Inflammatory macrophage treated with lipopolysaccharide for 4 hours (primary cell): Measurements from ENCODE around the gene KRTAP5-10.
"Not testable (repeated sequence)": the region's sequence is repeated elsewhere in the genome, so short reads cannot be mapped to it uniquely, and the experiment has no call there.

Source experiments
- DNase-seq: peaks from one replicate; pipeline ENCODE4 v3.0.0-alpha.2; 2020

Gene KRTAP5-10, protein sequence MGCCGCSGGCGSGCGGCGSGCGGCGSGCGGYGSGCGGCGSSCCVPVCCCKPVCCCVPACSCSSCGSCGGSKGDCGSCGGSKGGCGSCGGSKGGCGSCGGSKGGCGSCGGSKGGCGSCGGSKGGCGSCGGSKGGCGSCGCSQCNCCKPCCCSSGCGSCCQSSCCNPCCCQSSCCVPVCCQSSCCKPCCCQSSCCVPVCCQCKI

DNA sequence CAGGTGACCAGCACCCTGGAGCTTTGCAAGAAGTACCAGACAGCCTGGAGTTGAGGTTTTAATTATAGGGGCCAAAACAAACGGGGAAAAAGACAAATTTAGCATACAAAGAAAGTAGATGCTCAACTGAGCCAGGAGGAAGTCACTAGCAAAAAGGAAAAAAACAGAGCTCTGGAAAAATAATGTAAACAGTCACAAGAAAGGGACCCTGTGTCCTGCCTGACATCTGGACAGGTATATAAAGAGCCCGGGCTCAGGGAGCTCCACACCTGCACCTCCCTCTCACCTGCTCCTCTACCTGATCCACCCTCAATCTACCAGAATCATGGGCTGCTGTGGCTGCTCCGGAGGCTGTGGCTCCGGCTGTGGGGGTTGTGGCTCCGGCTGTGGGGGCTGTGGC is at the start of gene KRTAP5-10:
Gene KRTAP5-10 (plus strand): TSS at position 301 of the 400 bp plus-strand sequence. CDS start 25 bp downstream, at position 326.
- DNase-seq, result no peak

DNA sequence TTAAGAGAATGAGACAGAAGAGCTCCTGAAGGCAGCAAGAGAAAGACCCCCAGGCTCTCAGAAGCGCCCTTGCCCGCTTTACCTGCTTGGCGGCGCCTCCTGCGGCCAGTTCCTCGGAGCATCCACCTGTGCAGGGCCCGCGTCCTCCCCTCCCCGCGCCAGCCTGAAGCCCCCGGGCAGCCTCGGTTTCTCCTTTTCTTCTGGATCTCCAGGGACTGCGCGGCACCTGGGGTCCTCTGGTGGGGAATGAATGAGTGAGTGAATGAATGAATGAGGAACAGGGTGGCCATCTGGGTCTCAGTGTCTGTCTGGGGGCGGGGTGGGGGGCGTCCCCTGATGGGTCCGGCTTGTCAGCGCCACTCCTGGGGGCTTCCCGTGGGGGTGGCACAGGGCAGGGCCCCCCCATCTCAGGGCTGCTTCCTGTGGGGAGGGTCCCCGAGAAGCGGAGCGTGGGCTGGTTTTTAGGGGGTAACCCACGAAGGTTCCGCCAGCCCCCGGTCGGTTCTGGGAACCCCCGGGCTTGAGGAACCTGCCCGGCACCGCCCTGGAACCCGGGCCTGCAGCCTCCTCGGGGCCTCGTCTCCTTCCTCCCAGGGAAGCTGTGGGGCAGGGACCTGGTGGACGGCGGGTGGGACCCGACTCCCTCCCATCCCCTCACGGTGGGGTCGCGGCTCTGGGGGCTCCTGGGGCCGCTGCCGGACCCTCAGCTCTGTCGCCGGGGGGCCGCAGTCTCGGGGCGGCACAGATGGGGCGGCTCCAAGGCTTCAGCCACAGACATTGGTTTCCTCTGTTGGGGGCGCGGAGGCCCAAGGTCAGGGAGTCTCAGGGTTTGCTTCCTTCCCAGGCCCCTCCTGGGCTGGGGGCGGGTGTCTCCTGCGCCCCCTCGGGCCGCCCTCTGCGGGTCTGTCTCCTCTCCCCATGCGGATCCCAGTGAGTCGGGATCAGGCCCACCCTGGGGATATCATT is 46.6 kb upstream of the KRTAP5-10 start:
- no peak for DNase-seq

DNA sequence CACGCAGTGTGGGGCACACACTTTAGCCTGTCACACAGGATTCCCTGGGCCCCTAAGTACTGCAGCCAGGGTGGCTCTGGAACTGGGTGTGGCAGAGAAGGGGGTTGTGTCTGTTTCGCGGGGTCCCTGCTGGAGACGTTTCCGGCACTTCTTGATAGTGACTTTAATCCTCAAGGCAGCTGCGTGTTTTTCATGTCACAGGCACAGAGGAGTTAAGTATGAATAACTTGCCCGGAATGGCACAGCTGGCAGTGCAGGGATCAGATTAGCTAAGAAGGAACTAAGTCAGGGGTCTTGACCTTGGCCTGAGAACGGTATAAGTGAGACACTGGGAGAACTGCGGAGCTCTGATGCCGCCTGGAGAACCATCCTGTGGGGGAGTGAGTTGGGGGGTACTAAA is 45.8 kb upstream of the KRTAP5-10 start:
- DNase-seq, result no peak

DNA sequence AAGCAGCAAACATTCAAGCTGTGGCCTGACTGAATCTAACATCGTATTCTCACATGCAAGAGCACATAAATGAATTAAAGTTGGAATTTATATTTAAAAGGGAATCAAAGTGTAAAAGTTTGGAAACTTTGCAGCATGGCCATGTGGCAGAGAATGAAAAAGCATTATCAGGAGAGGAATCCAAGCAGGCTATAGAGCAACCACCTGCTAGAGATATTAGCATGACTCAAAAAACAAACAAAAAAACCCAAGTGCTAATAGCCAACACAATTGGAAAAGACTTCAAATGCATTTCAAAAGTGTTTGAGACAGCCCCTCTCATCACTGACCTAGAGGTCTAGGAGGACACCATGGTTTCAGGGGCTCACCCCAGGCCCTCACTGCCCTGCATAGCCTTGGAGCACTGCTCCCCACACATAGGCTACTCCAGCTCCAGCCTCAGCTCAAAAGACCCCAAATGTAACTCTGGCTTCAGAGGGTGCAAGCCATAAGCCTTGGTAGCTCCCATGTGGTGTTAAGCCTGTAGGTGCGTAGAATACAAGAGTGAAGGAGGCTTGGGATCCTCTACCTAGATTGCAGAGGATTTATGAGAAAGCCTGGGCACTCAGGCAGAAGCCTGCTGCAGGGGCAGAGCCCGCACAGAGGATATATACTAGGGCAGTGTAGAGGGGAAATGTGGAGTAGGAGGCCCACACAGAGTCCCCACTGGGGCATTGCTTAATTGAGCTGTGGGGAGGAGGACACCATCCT is 40.0 kb upstream of the KRTAP5-10 start:
- no peak for DNase-seq

DNA sequence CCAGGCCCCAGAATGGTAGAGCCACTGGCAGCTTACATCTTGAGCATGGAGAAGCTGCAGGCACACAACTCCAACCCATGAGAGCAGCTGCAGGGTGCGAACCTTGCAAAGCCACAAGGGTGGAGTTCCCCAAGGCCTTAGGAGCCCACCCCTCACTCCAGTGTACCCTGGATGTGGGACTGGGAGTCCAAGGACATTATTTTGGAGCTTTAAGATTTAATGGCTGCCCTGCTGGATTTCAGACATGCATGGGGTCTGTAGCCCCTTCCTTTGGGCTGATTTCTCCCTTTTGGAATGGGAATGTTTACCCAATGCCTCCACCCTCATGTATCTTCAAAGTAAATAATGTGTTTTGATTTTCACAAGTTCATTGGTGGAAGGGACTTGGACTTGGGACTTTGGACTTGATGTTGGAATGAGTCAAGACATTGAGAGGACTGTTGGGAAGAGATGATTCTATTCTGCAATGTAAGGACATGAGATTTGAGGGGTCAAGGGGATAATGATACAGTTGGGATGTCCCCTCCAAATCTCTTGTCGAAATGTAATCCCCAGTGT is 39.3 kb upstream of the KRTAP5-10 start:
- DNase-seq, result no peak

DNA sequence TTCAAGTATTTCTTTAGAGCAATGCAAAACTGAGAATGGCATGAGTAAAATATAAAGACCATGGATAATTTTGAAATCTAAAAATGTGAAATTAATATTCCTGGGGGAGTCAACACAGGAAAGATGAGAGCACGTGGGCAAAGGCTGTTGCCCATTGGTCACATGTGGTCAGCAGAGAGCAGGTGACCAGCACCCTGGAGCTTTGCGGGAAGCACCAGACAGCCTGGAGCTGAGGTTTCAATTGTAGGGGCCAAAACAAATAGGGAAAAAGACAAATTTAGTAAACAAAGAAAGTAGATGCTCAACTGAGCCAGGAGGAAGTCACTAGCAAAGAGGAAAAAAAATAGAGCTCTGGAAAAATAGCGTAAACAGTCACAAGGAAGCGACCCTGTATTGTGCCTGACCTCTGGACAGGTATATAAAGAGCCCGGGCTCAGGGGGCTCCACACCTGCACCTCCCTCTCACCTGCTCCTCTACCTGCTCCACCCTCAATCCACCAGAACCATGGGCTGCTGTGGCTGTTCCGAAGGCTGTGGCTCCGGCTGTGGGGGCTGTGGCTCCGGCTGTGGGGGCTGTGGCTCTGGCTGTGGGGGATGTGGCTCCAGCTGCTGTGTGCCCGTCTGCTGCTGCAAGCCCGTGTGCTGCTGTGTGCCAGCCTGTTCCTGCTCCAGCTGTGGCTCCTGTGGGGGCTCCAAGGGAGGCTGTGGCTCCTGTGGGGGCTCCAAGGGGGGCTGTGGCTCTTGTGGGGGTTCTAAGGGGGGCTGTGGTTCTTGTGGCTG is 38.4 kb upstream of the KRTAP5-10 start, which contains the start of gene KRTAP5-7:
Gene KRTAP5-7 (plus strand): TSS at position 472 of the 780 bp plus-strand sequence. CDS start 34 bp downstream, at position 506.
- not testable (repeated sequence) for DNase-seq

DNA sequence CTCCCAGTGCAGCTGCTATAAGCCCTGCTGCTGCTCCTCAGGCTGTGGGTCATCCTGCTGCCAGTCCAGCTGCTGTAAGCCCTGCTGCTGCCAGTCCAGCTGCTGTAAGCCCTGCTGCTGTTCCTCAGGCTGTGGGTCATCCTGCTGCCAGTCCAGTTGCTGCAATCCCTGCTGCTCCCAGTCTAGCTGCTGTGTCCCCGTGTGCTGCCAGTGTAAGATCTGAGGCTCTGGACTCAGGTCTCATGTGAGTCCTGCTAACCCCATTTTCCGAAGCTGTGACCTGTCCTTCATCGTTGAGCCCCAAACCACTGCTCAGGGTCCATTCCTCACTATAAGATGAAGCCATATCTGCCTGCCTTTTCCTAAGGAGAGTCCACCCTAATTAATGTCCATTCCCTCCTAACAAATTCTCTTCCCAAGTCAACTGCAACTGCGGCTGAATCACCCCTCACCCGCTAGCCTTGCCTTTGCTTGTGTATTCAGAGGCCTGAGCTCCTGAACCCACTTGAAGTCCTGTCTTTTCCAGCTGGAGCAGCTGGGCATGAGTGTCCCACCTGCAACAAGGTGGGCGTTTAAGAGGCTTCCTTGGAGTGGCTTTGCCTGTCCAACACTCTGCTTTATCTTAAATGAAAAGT is 37.7 kb upstream of the KRTAP5-10 start:
- DNase-seq, result no peak

DNA sequence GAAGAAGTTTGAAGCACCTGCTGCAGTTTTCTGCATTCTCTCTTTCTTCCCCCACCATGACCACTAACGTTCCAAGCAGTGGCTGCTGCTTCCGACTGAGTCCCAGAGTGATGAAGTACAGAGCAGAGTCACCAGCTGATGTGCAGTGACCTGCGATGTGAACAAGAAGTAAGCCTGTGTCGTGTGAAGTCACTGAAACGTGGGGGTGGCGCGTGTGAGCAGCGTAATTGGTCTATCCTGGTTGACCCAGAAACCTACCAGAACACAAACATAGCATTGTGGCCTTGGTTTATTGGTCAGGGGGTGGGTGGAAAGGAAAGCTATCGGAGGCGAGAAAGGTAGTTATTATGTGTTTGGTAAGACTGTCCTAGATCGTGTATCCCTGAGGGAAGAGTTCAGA is 34.8 kb upstream of the KRTAP5-10 start:
- no peak for DNase-seq

DNA sequence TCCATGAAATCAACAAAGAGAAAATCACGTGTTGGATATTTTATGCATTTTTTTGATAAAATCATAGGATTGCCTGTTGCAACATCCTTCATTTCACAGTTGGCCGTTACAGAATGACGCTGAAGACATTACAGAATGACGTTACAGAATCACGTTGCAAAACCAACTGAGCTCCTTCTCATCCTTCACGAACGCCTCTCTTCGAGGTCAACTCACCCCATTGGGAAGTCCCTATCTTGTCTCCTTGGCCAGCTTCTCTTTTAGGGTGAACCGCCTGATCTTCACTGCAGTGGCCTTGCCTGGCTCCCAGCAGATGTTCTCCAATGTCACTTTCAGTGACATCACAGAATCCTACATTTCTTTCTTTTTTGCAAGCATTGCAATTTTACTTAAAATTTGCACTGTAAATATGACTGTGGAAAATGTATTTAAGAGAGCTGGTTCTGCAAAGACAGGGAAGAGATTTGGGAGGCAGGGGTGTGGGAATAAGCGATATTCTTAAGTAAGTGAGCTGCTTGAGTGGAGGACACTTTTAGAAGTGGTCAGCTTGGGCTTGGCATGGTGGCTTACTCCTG is 33.2 kb upstream of the KRTAP5-10 start:
- DNase-seq, result peak; percentile 88

DNA sequence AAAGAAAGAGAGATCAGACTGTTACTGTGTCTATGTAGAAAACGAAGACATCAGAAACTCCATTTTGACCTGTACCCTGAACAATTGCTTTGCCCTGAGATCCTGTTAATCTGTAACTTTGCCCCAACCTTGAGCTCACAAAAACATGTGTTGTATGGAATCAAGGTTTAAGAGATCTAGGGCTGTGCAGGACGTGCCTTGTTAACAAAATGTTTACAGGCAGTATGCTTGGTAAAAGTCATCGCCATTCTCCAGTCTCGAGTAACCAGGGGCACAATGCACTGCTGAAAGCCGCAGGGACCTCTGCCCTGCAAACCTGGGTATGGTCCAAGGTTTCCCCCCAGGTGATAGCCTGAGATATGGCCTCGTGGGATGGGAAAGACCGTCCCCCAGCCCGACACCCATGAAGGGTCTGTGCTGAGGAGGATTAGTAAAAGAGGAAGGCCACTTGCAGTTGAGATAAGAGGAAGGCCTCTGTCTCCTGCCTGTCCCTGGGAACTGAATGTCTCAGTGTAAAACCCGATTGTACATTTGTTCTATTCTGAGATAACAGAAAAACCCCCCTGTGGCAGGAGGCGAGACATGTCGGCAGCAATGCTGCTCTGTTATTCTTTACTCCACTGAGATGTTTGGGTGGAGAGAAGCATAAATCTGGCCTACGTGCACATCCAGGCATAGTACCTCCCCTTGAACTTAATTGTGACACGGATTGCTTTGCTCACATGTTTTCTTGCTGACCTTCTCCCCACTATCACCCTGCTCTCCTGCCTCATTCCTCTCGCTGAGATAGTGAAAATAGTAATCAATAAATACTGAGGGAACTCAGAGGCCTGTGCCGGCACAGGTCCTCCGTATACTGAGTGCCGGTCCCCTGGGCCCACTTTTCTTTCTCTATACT is 30.4 kb upstream of the KRTAP5-10 start:
- DNase-seq, result not testable (repeated sequence)

DNA sequence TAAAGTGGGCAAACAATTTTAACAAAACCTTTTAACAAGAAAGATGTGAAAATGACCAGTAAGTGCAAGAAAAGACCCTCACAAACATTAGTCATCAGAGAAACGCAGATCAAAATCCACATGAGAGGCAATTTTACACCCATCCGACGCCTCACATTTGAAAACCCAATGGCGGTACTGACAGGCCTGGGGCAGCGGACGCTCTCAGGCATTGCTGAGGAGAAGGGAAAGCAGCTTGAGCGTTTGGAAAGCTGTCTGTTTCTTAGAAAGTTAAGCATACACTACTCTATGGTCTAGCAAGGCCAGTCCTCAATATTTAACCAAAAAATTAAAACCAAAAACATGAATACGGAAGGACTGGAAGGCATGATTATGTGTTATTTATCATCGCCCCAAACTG is 29.5 kb upstream of the KRTAP5-10 start:
- no peak for DNase-seq

DNA sequence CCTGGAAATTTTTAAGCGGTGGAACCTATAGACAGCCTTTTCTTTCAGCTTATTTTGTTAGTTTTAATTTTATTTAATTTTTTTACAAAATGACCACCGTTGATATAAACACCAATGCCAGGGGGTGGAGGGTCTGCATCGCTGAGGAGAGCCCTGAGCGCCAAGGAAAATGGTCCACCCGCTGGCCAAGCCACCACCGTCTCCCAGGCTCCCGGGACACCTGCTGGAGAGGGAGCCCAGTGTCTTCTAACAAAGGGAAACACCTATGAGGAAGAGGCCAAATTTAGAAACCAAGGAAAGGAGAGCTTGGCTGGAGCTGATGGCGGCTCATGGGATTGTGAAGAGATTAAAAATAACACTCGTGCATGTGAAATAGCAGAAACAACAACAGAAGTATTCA is 27.8 kb upstream of the KRTAP5-10 start:
- DNase-seq, result no peak

DNA sequence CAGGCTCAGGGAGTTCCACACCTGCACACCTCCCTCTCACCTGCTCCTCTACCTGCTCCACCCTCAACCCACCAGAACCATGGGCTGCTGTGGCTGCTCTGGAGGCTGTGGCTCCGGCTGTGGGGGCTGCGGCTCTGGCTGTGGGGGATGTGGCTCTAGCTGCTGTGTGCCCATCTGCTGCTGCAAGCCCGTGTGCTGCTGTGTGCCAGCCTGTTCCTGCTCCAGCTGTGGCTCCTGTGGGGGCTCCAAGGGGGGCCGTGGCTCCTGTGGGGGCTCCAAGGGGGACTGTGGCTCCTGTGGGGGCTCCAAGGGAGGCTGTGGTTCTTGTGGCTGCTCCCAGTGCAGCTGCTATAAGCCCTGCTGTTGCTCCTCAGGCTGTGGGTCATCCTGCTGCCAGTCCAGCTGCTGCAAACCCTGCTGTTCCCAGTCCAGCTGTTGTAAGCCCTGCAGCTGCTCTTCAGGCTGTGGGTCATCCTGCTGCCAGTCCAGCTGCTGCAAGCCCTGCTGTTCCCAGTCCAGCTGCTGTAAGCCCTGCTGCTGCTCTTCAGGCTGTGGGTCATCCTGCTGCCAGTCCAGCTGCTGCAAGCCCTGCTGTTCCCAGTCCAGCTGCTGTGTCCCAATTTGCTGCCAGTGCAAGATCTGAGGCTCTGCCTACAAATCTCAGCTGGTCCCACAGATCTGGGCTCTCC is 27.2 kb upstream of the KRTAP5-10 start, which contains the start of gene KRTAP5-8:
Gene KRTAP5-8 (plus strand): TSS at position 49 of the 689 bp plus-strand sequence. CDS start 31 bp downstream, at position 80.
- not testable (repeated sequence) for DNase-seq

DNA sequence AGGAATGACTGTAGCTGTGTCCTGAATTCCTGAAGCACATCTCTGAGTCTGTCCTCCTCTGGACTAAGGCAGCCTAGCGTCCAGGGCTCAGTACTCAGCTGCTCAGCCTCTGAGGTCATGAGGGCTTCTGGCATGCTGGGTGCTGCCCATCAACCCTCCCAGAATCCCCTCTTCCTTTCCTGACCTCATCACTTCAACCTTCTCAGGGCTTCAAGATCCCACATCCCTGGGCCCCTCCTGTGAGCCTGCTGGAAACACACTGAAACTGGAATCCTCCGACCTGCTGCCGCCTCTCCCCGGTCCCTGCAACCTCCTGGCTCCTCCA is 26.7 kb upstream of the KRTAP5-10 start:
- no peak for DNase-seq

DNA sequence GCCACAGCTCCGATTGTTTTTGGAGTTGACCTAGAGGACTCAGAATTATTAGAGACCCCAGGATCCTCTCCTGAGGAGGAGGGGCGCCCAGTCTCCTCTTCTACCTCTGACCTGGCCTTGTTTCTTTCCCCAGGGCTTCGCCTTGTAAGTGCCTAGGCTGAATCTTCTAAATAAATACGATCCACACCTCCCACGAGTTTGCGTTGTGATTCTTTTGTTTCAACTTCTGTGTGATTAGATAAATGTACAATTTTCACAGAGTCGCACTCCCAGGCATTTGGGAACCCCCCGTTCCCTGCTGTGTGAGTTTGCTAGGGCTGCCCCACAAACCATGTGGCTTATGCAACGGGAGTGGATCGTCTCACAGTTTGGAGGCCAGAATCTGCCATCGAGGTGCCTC is 26.3 kb upstream of the KRTAP5-10 start:
- no peak for DNase-seq

DNA sequence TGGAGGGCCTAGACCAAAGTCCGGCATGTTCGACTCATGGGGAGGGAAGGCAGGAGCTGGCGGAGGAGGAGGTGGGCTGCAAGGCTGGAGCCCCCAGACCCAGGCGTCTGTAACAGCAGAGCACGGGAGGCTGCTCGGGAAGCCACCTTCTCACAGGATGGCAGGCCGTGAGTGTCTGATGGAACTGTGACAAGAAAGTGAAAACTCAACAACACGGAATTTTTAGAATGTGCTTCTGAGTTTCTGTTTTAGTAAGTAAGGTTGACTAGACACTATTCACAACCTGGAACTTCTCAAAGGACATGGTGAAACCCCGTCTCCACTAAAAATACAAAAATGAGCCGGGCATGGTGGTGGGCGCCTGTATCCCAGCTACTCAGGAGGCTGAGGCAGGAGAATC is 25.4 kb upstream of the KRTAP5-10 start:
- DNase-seq, result not testable (repeated sequence)

DNA sequence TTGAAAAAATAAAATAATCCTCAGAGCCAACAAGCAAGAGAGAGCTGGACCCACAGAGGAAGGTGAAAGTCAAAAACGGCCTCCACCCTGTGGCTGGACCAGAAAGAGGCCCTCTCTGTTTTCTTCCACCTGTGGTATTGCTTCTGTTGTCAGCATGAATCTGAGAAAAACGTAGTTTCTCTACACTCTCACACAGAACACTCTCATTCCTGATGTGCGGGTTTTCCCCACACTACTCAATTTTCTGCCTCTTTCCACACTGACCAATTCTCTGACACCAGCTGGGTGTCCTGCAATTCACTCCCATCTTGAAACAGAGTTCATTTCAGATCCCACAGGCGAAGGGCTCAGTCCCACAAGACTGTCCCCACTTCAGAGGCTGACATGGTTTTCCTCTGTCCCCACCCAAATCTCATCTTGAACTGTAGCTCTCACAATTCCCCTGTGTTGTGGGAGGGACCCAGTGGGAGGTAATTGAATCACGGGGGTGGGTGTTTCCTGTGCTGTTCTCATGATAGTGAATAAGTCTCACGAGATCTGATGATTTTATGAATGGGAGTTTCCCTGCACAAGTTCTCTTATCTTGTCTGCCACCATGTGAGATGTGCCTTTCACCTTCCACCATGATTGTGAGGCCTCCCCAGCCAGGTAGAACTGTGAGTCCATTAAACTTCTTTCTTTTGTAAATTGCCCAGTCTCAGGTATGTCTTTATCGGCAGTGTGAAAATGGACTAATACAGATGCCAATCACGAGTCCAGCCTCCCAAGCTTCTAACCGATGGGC is 24.6 kb upstream of the KRTAP5-10 start:
- not testable (repeated sequence) for DNase-seq

DNA sequence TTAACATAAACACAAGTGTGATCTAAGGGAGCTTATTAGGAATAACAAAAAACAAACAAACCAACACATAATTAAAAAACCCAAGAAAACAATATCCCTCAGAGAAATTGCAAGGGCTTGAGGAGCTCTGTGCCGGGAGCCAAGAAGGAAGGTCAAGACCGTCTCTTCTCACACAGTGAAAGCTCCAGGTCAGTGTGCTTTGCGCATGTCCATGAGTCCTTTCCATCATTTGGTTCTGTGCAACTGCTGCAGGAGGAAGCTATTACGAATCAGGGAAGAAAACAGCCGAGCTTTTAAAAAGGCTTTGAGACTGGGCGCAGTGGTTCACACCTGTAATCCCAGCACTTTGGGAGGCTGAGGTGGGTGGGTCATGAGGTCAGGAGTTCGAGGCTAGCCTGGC is 23.0 kb upstream of the KRTAP5-10 start:
- no peak for DNase-seq
